Measurements from ENCODE around the gene CYP11A1. TPM values are rescaled to one million over a fixed set of nuclear protein-coding genes. Genes with fewer than 3 reads are reported as not detected.

The CYP11A1 gene
- polyA plus RNA-seq, 3 donors: not detected

DNA sequence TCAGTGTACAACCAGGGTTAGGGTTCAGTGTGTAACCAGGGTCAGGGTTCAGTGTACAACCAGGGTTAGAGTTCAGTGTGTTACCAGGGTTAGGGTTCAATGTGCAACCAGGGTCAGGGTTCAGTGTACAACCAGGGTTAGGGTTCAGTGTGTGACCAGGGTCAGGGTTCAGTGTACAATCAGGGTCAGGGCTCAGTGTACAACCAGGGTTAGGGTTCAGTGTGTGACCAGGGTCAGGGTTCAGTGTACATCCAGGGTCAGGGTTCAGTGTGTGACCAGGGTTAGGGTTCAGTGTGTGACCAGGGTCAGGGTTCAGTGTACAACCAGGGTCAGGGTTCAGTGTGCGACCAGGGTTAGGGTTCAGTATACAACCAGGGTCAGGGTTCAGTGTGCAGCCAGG is 33.3 kb downstream of the CYP11A1 start:
- H3K4me2 ChIP-seq (replicated peaks; ENCODE audit: extremely low read depth, low read length, poor library complexity, severe bottlenecking): no peak overlapping the region
- Mint-ChIP-seq H3K4me3 (no peak overlapping the region), H3K4me1 (peaks cover 5% of the 10 kb centered on the region)

DNA sequence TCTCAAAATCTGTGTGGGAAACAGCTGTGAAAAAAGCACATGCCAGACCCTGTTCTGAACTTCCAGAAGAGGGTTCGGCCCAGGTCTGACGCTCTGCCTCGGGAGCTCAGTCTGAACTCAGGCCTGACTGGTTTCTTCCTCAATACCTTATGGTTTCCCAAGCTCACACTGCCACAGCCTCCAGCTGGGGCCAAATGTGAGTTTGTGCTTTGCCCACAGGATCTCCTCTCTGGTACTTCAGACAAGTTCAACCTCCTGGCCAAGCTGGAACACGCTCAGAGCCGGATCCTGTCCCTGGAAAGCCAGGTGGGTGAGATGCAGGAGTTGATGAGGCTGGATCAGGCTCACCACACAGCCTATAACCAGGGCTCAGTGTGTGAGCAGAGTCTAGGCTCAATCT is 33.8 kb downstream of the CYP11A1 start:
- Histone ChIP-seq H3K27ac (ENCODE audit: low read depth in 1 of 2, low read length in 2 of 2) (no peak overlapping the region), H3K9me3 (replicated peaks in 1 of 2; ENCODE audit: control insufficient read depth in 1 of 2, insufficient read depth in 1 of 2, low read length in 2 of 2) (peaks cover 5 to 15% of the 10 kb centered on the region in 2 donors), H3K4me2 (replicated peaks; ENCODE audit: extremely low read depth, low read length, poor library complexity, severe bottlenecking) (no peak overlapping the region), H2AFZ (ENCODE audit: insufficient read depth, low read depth, low read length, poor library complexity, severe bottlenecking) (no peak overlapping the region), H4K20me1 (ENCODE audit: insufficient read depth, low read length) (no peaks in the 10 kb centered on the region), H3K9ac (ENCODE audit: insufficient read depth, low read length, poor library complexity, severe bottlenecking) (no peak overlapping the region), H3K4me1 (ENCODE audit: control insufficient read depth in 1 of 2, insufficient read depth in 2 of 2, low read length in 2 of 2) (no peaks in the 10 kb centered on the region), H3K79me2 (ENCODE audit: insufficient read depth, low read length) (no peaks in the 10 kb centered on the region), H3K4me3 (replicated peaks in 1 of 3; ENCODE audit: low read depth in 2 of 3, low read length in 3 of 3) (no peak overlapping the region), H3K36me3 (replicated peaks in 1 of 2; ENCODE audit: control insufficient read depth in 1 of 2, insufficient read depth in 2 of 2, low read length in 2 of 2) (no peaks in the 10 kb centered on the region), H3K27me3 (ENCODE audit: control insufficient read depth in 2 of 2, insufficient read depth in 2 of 2, low read length in 2 of 2) (no peaks in the 10 kb centered on the region)
- H3K4me3 Mint-ChIP-seq: no peak overlapping the region
- 95% methylated on average over 5 of the region's 5 CpGs for WGBS (ENCODE audit: insufficient coverage)
- TF ChIP-seq, protein P1, sequence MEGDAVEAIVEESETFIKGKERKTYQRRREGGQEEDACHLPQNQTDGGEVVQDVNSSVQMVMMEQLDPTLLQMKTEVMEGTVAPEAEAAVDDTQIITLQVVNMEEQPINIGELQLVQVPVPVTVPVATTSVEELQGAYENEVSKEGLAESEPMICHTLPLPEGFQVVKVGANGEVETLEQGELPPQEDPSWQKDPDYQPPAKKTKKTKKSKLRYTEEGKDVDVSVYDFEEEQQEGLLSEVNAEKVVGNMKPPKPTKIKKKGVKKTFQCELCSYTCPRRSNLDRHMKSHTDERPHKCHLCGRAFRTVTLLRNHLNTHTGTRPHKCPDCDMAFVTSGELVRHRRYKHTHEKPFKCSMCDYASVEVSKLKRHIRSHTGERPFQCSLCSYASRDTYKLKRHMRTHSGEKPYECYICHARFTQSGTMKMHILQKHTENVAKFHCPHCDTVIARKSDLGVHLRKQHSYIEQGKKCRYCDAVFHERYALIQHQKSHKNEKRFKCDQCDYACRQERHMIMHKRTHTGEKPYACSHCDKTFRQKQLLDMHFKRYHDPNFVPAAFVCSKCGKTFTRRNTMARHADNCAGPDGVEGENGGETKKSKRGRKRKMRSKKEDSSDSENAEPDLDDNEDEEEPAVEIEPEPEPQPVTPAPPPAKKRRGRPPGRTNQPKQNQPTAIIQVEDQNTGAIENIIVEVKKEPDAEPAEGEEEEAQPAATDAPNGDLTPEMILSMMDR (IDR thresholded peaks at IDR 0.05): no peak
- peaks cover 3 to 6% (median 5%) of the 10 kb centered on the region in 3 donors for H3K27me3 Mint-ChIP-seq (ENCODE audit: low read depth in 3 of 3)
- peaks cover 7 to 16% (median 13%) of the 10 kb centered on the region in 7 donors for H3K9me3 Mint-ChIP-seq
- no peak overlapping the region for H3K27ac Mint-ChIP-seq
- DNase-seq: no peak
- intact Hi-C loops (cut with micrococcal nuclease): no loop called here
- peaks cover 2% of the 10 kb centered on the region for H3K4me1 Mint-ChIP-seq
- no peaks in the 10 kb centered on the region for H3K36me3 Mint-ChIP-seq

More for the DNA sequence above, 33.3 kb downstream of the CYP11A1 start:
- Mint-ChIP-seq H3K27ac (no peak overlapping the region), H3K36me3 (no peaks in the 10 kb centered on the region), H3K27me3 (ENCODE audit: low read depth in 3 of 3) (peaks cover 3 to 6% (median 5%) of the 10 kb centered on the region in 3 donors), H3K9me3 (peaks cover 7 to 16% (median 13%) of the 10 kb centered on the region in 7 donors)
- Histone ChIP-seq H3K4me3 (replicated peaks in 1 of 3; ENCODE audit: low read depth in 2 of 3, low read length in 3 of 3) (no peak overlapping the region), H3K27ac (ENCODE audit: low read depth in 1 of 2, low read length in 2 of 2) (no peak overlapping the region), H3K4me1 (ENCODE audit: control insufficient read depth in 1 of 2, insufficient read depth in 2 of 2, low read length in 2 of 2) (peaks cover 0 to 3% of the 10 kb centered on the region in 2 donors), H3K27me3 (ENCODE audit: control insufficient read depth in 2 of 2, insufficient read depth in 2 of 2, low read length in 2 of 2) (no peaks in the 10 kb centered on the region), H3K9ac (ENCODE audit: insufficient read depth, low read length, poor library complexity, severe bottlenecking) (no peak overlapping the region), H3K36me3 (replicated peaks in 1 of 2; ENCODE audit: control insufficient read depth in 1 of 2, insufficient read depth in 2 of 2, low read length in 2 of 2) (no peaks in the 10 kb centered on the region), H2AFZ (ENCODE audit: insufficient read depth, low read depth, low read length, poor library complexity, severe bottlenecking) (no peak overlapping the region), H3K79me2 (ENCODE audit: insufficient read depth, low read length) (no peaks in the 10 kb centered on the region), H3K9me3 (replicated peaks in 1 of 2; ENCODE audit: control insufficient read depth in 1 of 2, insufficient read depth in 1 of 2, low read length in 2 of 2) (peaks cover 5 to 15% of the 10 kb centered on the region in 2 donors), H4K20me1 (ENCODE audit: insufficient read depth, low read length) (no peaks in the 10 kb centered on the region)
- 100% methylated on average over 1 of the region's 1 CpG for WGBS (ENCODE audit: insufficient coverage)
- intact Hi-C loops (cut with micrococcal nuclease): no loop called here
- no peak for DNase-seq
- TF ChIP-seq, protein P1 (IDR thresholded peaks at IDR 0.05): no peak
